Neuronal stem cell (in vitro differentiated cells): ENCODE results near the gene NELFCD.

Experiments used
- DNase-seq: peaks from one replicate; pipeline ENCODE4 v3.0.0-alpha.2; 2013; ENCODE audit warnings: low spot score
- H2AFZ ChIP-seq: one replicate; pipeline ENCODE4 v1.6.1; 2013; ENCODE audit warnings: mild to moderate bottlenecking, low read length, inconsistent platforms
- H2AK5ac ChIP-seq: 2 replicates; pipeline ENCODE4 v1.6.1; 2013; ENCODE audit warnings: low read depth, mild to moderate bottlenecking, inconsistent platforms, low read length, moderate library complexity, mixed read lengths
- H2BK120ac ChIP-seq: 2 replicates; pipeline ENCODE4 v1.6.1; 2013; ENCODE audit warnings: low read depth, mild to moderate bottlenecking, inconsistent platforms, low read length, moderate library complexity, mixed read lengths
- H2BK12ac ChIP-seq: one replicate; pipeline ENCODE4 v1.6.1; 2013; ENCODE audit warnings: low read length, inconsistent platforms
- H2BK15ac ChIP-seq: 2 replicates; pipeline ENCODE4 v1.6.1; 2013; ENCODE audit warnings: mild to moderate bottlenecking, low read length, inconsistent platforms, mixed read lengths
- H2BK5ac ChIP-seq: one replicate; pipeline ENCODE4 v1.6.1; 2013; ENCODE audit warnings: inconsistent platforms, mild to moderate bottlenecking, low read length, moderate library complexity
- H3K14ac ChIP-seq: one replicate; pipeline ENCODE4 v1.6.1; 2013; ENCODE audit warnings: low read length, inconsistent platforms
- H3K18ac ChIP-seq: 2 replicates; pipeline ENCODE4 v1.6.1; 2013; ENCODE audit warnings: low read length, inconsistent platforms
- H3K23ac ChIP-seq: 2 replicates; pipeline ENCODE4 v1.6.1; 2013; ENCODE audit warnings: low read depth, mild to moderate bottlenecking, mixed read lengths, low read length, inconsistent platforms; ENCODE audit not compliant: poor library complexity
- H3K27ac ChIP-seq: replicated peaks from 3 replicates; pipeline ENCODE4 v1.5.1; 2013; ENCODE audit warnings: low read length, inconsistent platforms
- H3K27me3 ChIP-seq, 3 experiments: 2 replicates each; pipeline ENCODE4 v1.6.1; 2013; ENCODE audit warnings: low read length in 3 of 3, mild to moderate bottlenecking in 2 of 3, inconsistent platforms in 1 of 3, low read depth in 1 of 3, mixed read lengths in 1 of 3, moderate library complexity in 1 of 3; ENCODE audit not compliant: control insufficient read depth in 3 of 3, insufficient read depth in 3 of 3
- H3K36me3 ChIP-seq, 2 donors: replicated peaks in 1 of 2; 2 replicates each; pipeline ENCODE4 v1.6.1; 2013; ENCODE audit warnings: low read length in 2 of 2; ENCODE audit not compliant: control insufficient read depth in 2 of 2, insufficient read depth in 2 of 2
- H3K4ac ChIP-seq: 2 replicates; pipeline ENCODE4 v1.6.1; 2013; ENCODE audit warnings: inconsistent platforms, mild to moderate bottlenecking, low read length, moderate library complexity
- H3K4me1 ChIP-seq, 2 donors: 1 replicate in 1 of 2; 2 replicates in 1 of 2; pipeline ENCODE4 v1.6.1; 2013; ENCODE audit warnings: low read length in 2 of 2, low read depth in 1 of 2; ENCODE audit not compliant: control insufficient read depth in 2 of 2, insufficient read depth in 1 of 2
- H3K4me2 ChIP-seq: one replicate; pipeline ENCODE4 v1.6.1; 2013; ENCODE audit warnings: mild to moderate bottlenecking, low read length, inconsistent platforms; ENCODE audit not compliant: insufficient read depth, poor library complexity, severe bottlenecking
- H3K4me3 ChIP-seq, 2 donors: 2 replicates each; pipeline ENCODE4 v1.5.1; 2013; ENCODE audit warnings: low read length in 2 of 2, mild to moderate bottlenecking in 2 of 2, inconsistent platforms in 1 of 2, moderate library complexity in 1 of 2
- H3K79me1 ChIP-seq: one replicate; pipeline ENCODE4 v1.6.1; 2013; ENCODE audit warnings: low read depth, mild to moderate bottlenecking, inconsistent platforms, low read length, moderate library complexity
- H3K9ac ChIP-seq: one replicate; pipeline ENCODE4 v1.6.1; 2013; ENCODE audit warnings: mild to moderate bottlenecking, low read depth, low read length, inconsistent platforms; ENCODE audit not compliant: poor library complexity
- H3K9me3 ChIP-seq, 2 donors: replicated peaks in 1 of 2; 2 replicates each; pipeline versions ENCODE3 to v1.6.1; 2013; ENCODE audit warnings: low read length in 2 of 2, mild to moderate bottlenecking in 2 of 2, inconsistent platforms in 1 of 2, low read depth in 1 of 2, mixed read lengths in 1 of 2, moderate library complexity in 1 of 2; ENCODE audit not compliant: control insufficient read depth in 2 of 2, insufficient read depth in 1 of 2
- H4K8ac ChIP-seq: one replicate; pipeline ENCODE4 v1.6.1; 2013; ENCODE audit warnings: low read depth, mild to moderate bottlenecking, inconsistent platforms, low read length, moderate library complexity
- H4K91ac ChIP-seq: one replicate; pipeline ENCODE4 v1.6.1; 2013; ENCODE audit warnings: low read length, low read depth, mild to moderate bottlenecking, inconsistent platforms; ENCODE audit not compliant: poor library complexity
- WGBS, 2 donors: extraction: QIAGEN DNeasy Blood & Tissue Kit; methylation state at CpG; one replicate each; pipeline ENCODE4 v1.1.7; 2013; ENCODE audit warnings: missing lambda C conversion rate in 2 of 2, mixed read lengths in 1 of 2; ENCODE audit not compliant: insufficient read length in 2 of 2, insufficient replicate concordance in 1 of 2; ENCODE audit errors: extremely low coverage in 2 of 2; 5-methylcytosine and 5-hydroxymethylcytosine counted together

Gene NELFCD

DNA sequence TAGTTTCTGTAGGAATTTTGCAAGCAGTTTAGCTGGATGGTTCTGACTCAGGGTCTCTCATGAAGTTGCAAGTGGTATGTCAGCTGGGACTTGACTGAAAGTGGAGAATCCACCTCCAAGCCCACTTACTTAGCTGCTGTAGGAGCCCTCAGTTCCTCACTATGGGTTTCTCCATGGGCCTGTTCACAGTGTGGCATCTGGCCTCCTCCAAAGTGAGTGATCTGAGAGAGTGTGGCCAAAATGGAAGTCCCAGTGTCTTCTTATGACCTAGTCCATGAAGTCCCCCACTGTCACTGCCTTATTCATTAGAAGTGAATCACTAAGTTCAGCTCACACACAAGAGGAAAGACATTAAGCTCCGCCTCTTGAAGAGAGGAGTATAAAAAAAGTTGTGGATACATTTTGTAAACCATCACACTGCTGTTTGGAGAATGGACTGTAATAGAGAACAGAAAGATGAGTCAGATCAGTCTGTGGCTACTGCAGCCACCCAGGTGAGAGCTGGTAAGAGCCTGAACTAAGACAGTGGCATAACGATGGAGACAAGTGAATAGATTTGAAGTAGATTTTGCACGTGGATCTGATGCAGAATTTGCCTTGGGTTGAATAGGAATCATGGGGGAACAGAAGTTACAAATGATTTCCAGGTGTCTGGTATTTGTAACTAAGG is 4.9 kb upstream of the NELFCD start:
- no peak for DNase-seq
- Histone ChIP-seq H3K4me3 (no peak overlapping the region), H3K4me1 (no peaks in the 10 kb centered on the region), H3K4me2 (no peak overlapping the region), H2BK15ac (no peak overlapping the region), H3K18ac (no peak overlapping the region), H2BK12ac (no peak overlapping the region), H3K9me3 (peaks cover 0 to 3% of the 10 kb centered on the region in 2 donors), H2BK5ac (no peak overlapping the region), H3K4ac (no peak overlapping the region), H3K79me1 (no peaks in the 10 kb centered on the region), H3K36me3 (no peaks in the 10 kb centered on the region), H3K27ac (no peak overlapping the region), H3K9ac (no peak overlapping the region), H2AFZ (no peak overlapping the region), H3K27me3 (peaks cover 0 to 9% (median 0%) of the 10 kb centered on the region in 3 experiments), H4K91ac (no peak overlapping the region), H3K23ac (no peak overlapping the region), H2AK5ac (no peak overlapping the region), H4K8ac (no peak overlapping the region), H3K14ac (no peak overlapping the region), H2BK120ac (no peak overlapping the region)
- no CpG with 5 or more reads among the region's 3 CpGs for WGBS, 2 donors

DNA sequence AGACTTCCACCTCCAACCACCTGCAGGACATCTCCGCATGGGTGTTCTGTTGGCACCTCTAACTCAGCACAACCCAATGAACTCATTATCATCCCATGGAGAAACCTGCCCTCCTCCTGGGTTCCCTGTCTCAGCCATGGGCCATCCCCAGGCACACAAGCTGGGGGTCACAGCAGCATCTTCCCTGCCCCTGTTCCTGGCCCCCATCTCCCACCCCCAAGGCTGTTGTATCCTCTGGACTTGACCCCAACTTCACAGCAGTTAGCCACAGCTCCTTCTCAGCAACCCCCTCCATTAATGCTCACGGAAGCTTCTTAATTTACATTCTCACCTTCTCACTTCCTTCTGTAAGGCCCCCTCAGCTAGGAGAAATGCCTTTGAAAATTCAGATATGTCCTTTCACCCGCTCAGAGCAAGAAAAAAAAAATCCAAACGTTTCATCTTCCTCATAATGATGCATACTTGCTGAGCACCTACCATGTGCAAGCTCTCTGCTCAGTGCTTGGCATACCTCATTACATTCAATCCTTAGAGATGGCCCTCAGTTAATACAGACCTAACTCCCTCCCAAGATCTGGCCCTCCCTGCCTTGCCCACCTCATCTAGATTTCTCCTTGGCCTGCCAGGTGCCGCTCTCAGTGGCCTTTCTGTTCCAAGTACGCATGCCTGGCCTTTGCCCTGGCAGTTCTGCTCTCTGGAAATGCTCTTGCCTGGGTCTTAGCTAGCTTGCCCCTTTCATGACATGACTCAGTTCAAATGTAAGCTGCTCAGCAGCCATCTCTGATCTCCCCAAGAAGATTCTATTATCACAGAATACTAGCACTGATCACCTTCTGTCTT is 2.5 kb upstream of the NELFCD start:
- H3K4me2 ChIP-seq = no peak overlapping the region

DNA sequence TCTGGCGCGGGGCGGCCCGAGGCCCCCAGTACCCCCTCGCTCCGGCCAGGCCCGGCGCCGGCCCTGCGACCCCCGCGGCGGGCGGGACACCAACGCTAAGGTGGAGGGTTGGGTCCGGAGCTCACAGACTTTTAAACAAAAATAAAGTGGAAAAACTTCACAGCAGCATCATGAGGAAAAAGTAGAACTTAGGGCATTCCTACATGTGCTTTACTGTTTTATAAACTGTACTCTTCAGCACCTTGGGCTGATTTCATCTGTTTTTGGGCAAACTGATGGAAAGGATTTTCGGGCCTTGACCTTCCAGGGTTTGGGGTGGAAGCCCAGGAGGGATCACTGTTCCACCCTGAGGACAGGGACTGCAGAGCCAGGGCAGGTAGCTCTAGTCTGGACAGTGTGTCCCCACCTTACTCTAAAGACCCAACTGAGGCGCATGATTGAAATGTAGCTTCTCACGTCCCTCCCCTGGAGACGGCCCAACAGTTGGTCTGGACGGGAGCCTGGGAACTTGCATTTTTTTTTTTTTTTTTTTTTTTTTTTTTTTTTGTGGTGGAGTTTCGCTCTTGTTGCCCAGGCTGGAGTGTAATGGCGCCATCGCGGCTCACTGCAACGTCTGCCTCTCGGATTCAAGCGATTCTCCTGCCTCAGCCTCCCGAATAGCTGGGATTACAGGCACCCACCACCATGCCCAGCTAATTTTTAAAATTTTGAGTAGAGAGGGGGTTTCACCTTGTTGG is 740 bp downstream of the NELFCD start:
- Histone ChIP-seq H3K9ac (peak overlapping the region; percentile 78), H2BK15ac (no peak overlapping the region), H3K4me1 (peaks cover 2 to 9% of the 10 kb centered on the region in 2 donors), H3K4me3 (peak overlapping the region; percentile 94 to 95), H2BK5ac (no peak overlapping the region), H3K4me2 (peak overlapping the region; percentile 66), H3K18ac (peak overlapping the region; percentile 68), H3K9me3 (no peaks in the 10 kb centered on the region), H3K14ac (no peak overlapping the region), H2BK12ac (no peak overlapping the region), H4K8ac (no peak overlapping the region), H2AK5ac (no peak overlapping the region), H2AFZ (peak overlapping the region; percentile 87), H3K4ac (no peak overlapping the region), H3K36me3 (peaks cover 3 to 29% of the 10 kb centered on the region in 2 donors), H3K79me1 (peaks cover 7% of the 10 kb centered on the region), H4K91ac (no peak overlapping the region), H3K27me3 (peaks cover 0 to 6% (median 0%) of the 10 kb centered on the region in 3 experiments), H2BK120ac (no peak overlapping the region), H3K23ac (no peak overlapping the region), H3K27ac (no peak overlapping the region)
- peak; percentile 15 for DNase-seq
- no CpG with 5 or more reads among the region's 29 CpGs for WGBS, 2 donors

More for the DNA sequence above, 2.5 kb upstream of the NELFCD start:
- peaks cover 2 to 7% of the 10 kb centered on the region in 2 donors for H3K4me1 ChIP-seq
- DNase-seq = no peak
- peaks cover 2% of the 10 kb centered on the region for H3K79me1 ChIP-seq
- H2AK5ac ChIP-seq = no peak overlapping the region
- H3K27me3 ChIP-seq = peaks cover 0 to 6% (median 0%) of the 10 kb centered on the region in 3 experiments
- no peak overlapping the region for H2AFZ ChIP-seq
- H4K91ac ChIP-seq = no peak overlapping the region
- H3K9ac ChIP-seq = no peak overlapping the region
- H3K18ac ChIP-seq = no peak overlapping the region
- WGBS, 2 donors = no CpG with 5 or more reads among the region's 6 CpGs
- no peak overlapping the region for H3K23ac ChIP-seq
- no peak overlapping the region for H3K27ac ChIP-seq
- no peak overlapping the region for H2BK12ac ChIP-seq
- no peak overlapping the region for H2BK15ac ChIP-seq
- H3K14ac ChIP-seq = no peak overlapping the region
- peaks cover 0 to 3% of the 10 kb centered on the region in 2 donors for H3K9me3 ChIP-seq
- H3K4me3 ChIP-seq = no peak overlapping the region
- H3K4ac ChIP-seq = no peak overlapping the region
- H4K8ac ChIP-seq = no peak overlapping the region
- no peak overlapping the region for H2BK120ac ChIP-seq
- H2BK5ac ChIP-seq = no peak overlapping the region
- H3K36me3 ChIP-seq = peaks cover 0 to 5% of the 10 kb centered on the region in 2 donors
